GM23248 (cell line): ENCODE data around the gene VPS8. TPM values are rescaled to one million over a fixed set of nuclear protein-coding genes. Genes with fewer than 3 reads are reported as not detected.
A peak's percentile ranks its signal among the peaks of the same experiment; 100 is the strongest.

ENCODE experiments used
- DNase-seq: peaks from one replicate; pipeline ENCODE4 v3.0.0-alpha.2; 2015
- H2AFZ ChIP-seq: fragments of 200-600 bp; sonication (generic); 2 replicates; pipeline ENCODE4 v1.6.1; 2016; ENCODE audit warnings: antibody characterized with exemption
- H3F3A ChIP-seq: fragments of 200-600 bp; sonication (generic); 2 replicates; pipeline ENCODE4 v1.6.1; 2016; ENCODE audit warnings: mild to moderate bottlenecking, antibody characterized with exemption, mixed run types; ENCODE audit not compliant: insufficient read depth
- H3K27ac ChIP-seq: fragments of 200-600 bp; sonication (generic); 2 replicates; pipeline ENCODE4 v1.5.1; 2016; ENCODE audit warnings: mild to moderate bottlenecking
- H3K27me3 ChIP-seq: fragments of 200-600 bp; sonication (generic); replicated peaks from 2 replicates; pipeline ENCODE4 v1.6.1; 2016; ENCODE audit warnings: mild to moderate bottlenecking; ENCODE audit not compliant: insufficient read depth
- H3K36me3 ChIP-seq: fragments of 200-600 bp; sonication (generic); 2 replicates; pipeline ENCODE4 v1.6.1; 2016; ENCODE audit warnings: low read depth, mild to moderate bottlenecking
- H3K4me1 ChIP-seq: fragments of 200-600 bp; sonication (generic); 2 replicates; pipeline ENCODE4 v1.6.1; 2016; ENCODE audit warnings: mild to moderate bottlenecking; ENCODE audit not compliant: insufficient read depth
- H3K4me2 ChIP-seq: fragments of 200-600 bp; sonication (generic); one replicate; pipeline ENCODE4 v1.6.1; 2016; ENCODE audit warnings: mild to moderate bottlenecking; ENCODE audit not compliant: unreplicated experiment
- H3K4me3 ChIP-seq: fragments of 200-600 bp; sonication (generic); 2 replicates; pipeline ENCODE4 v1.5.1; 2016; ENCODE audit warnings: mild to moderate bottlenecking
- H3K79me2 ChIP-seq: fragments of 200-600 bp; sonication (generic); 2 replicates; pipeline ENCODE4 v1.6.1; 2016; ENCODE audit warnings: mild to moderate bottlenecking; ENCODE audit not compliant: insufficient read depth
- H3K9ac ChIP-seq: fragments of 200-600 bp; sonication (generic); 2 replicates; pipeline ENCODE4 v1.6.1; 2016; ENCODE audit warnings: mild to moderate bottlenecking
- H3K9me2 ChIP-seq: fragments of 200-600 bp; sonication (generic); 2 replicates; pipeline ENCODE4 v1.6.1; 2016; ENCODE audit warnings: mixed run types, mild to moderate bottlenecking, moderate library complexity; ENCODE audit not compliant: insufficient read depth
- H3K9me3 ChIP-seq: fragments of 200-600 bp; sonication (generic); one replicate; pipeline ENCODE4 v1.6.1; 2017; ENCODE audit warnings: low read depth
- H4K20me1 ChIP-seq: fragments of 200-600 bp; sonication (generic); 2 replicates; pipeline ENCODE4 v1.6.0; 2016; ENCODE audit not compliant: insufficient read depth
- EZH2 ChIP-seq: fragments of 200-600 bp; sonication (generic); IDR thresholded peaks from 2 replicates; pipeline ENCODE4 v1.6.1; 2018; ENCODE audit warnings: antibody characterized with exemption, mild to moderate bottlenecking; ENCODE audit not compliant: insufficient read depth, poor library complexity, severe bottlenecking
- EZH2phosphoT487 ChIP-seq: fragments of 200-600 bp; sonication (generic); IDR thresholded peaks from 2 replicates; pipeline ENCODE4 v1.6.1; 2018; ENCODE audit warnings: antibody characterized with exemption, moderate library complexity, mild to moderate bottlenecking, low read depth; ENCODE audit not compliant: insufficient read depth
- WGBS, 2 experiments: methylation state at CpG; one replicate each; pipeline ENCODE4 v1.1.6; 2015 to 2017; ENCODE audit warnings: low lambda C conversion rate in 2 of 2, low coverage in 1 of 2; ENCODE audit errors: missing lambda C conversion rate in 2 of 2; 5-methylcytosine and 5-hydroxymethylcytosine counted together
- in situ Hi-C: fragments of 300-500 bp; cut with MboI; formaldehyde crosslinking; loops from 2 replicates; pipeline ENCODE4 v1.15.0; 2020
- polyA plus RNA-seq: library from polyadenylated mRNA; unstranded; fragments of >200 nt; fragmentation: Nextera tagmentation; extraction: Ambion mirVana; gene quantifications from 2 replicates; pipeline ENCODE4 v1.2.1, GENCODE V29; 2016
- total RNA-seq: library from RNA; depleted of rRNA; stranded (reverse); fragments of >200 nt; shearing (Covaris generic); gene quantifications from 2 replicates; pipeline ENCODE4 v1.2.3, GENCODE V29; 2014

VPS8 gene
- total and polyA plus RNA-seq, 2 experiments from 2014 or later = 17.8 to 45.5 TPM

- Histone ChIP-seq H3K9me3 (no peaks in the 10 kb centered on the region), H3F3A (no peaks in the 10 kb centered on the region), H3K4me1 (no peaks in the 10 kb centered on the region), H3K27me3 (no peaks in the 10 kb centered on the region), H4K20me1 (no peaks in the 10 kb centered on the region), H3K9me2 (no peaks in the 10 kb centered on the region), H2AFZ (no peak overlapping the region), H3K4me3 (no peak overlapping the region), H3K79me2 (no peaks in the 10 kb centered on the region), H3K9ac (no peak overlapping the region), H3K4me2 (no peak overlapping the region), H3K36me3 (0 out of 2 replicates have a peak, but pooled peaks cover 6% of the 10 kb centered on the region), H3K27ac (no peak overlapping the region)
- DNase-seq = no peak
- in situ Hi-C loops = no loop called here
- TF ChIP-seq EZH2phosphoT487 = no peak
- TF ChIP-seq EZH2 = no peak
- 91 to 94% methylated on average over 6 of the region's 6 CpGs for WGBS, 2 experiments
Observed at GRCh38 chr3:184965639-184966430, 153.9 kb downstream of the VPS8 start.

DNA sequence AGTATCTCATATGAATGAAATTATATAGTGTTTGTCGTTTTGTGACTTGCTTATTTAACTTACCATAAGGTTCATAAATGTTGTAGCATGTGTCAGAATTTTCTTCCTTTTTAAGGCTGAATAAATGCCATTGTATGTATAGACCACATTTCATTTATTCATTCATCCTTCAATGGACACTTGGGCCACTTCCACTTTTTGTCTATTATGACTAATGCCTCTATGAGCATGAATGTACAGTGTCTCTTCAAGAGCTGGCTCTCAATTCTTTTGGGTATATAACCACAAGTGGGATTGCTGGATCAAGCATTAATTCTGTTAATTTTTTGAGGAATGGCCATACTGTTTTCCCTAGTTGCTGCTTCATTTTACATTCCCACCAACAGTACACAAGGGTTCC, 156.1 kb downstream of the VPS8 start:
- in situ Hi-C loops = no loop called here
- Histone ChIP-seq H3K27me3 (no peaks in the 10 kb centered on the region), H2AFZ (no peak overlapping the region), H3K9me2 (no peaks in the 10 kb centered on the region), H3K27ac (no peak overlapping the region), H3K4me2 (no peak overlapping the region), H3K4me1 (no peaks in the 10 kb centered on the region), H4K20me1 (no peaks in the 10 kb centered on the region), H3K79me2 (no peaks in the 10 kb centered on the region), H3K9ac (no peak overlapping the region), H3F3A (no peaks in the 10 kb centered on the region), H3K36me3 (peaks cover 12% of the 10 kb centered on the region; the same call in 1 of the 2 replicates), H3K9me3 (no peaks in the 10 kb centered on the region), H3K4me3 (no peak overlapping the region)
- WGBS, 2 experiments = 56 to 71% methylated on average over 1 of the region's 1 CpG
- no peak for TF ChIP-seq EZH2phosphoT487
- no peak for TF ChIP-seq EZH2
- DNase-seq = peak; percentile 4

GRCh38 chr3:184970186-184970585, 158.2 kb downstream of the VPS8 start:
- in situ Hi-C loops = no loop called here
- TF ChIP-seq EZH2phosphoT487 (no peak), EZH2 (no peak)
- Histone ChIP-seq H3K27ac (no peak overlapping the region), H3F3A (no peaks in the 10 kb centered on the region), H2AFZ (no peak overlapping the region), H3K4me1 (no peaks in the 10 kb centered on the region), H3K36me3 (peaks cover 13% of the 10 kb centered on the region; the same call in 1 of the 2 replicates), H3K9me2 (no peaks in the 10 kb centered on the region), H3K4me3 (no peak overlapping the region), H3K4me2 (no peak overlapping the region), H3K9me3 (no peaks in the 10 kb centered on the region), H3K79me2 (no peaks in the 10 kb centered on the region), H3K9ac (no peak overlapping the region), H3K27me3 (no peaks in the 10 kb centered on the region), H4K20me1 (no peaks in the 10 kb centered on the region)
- WGBS, 2 experiments = 97 to 98% methylated on average over 3 of the region's 3 CpGs
- no peak for DNase-seq

GRCh38 chr3:184977796-184978195, 165.8 kb downstream of the VPS8 start:
- H3F3A ChIP-seq = no peaks in the 10 kb centered on the region
- H3K9me2 ChIP-seq = no peaks in the 10 kb centered on the region
- in situ Hi-C loops = no loop called here
- H3K4me2 ChIP-seq = no peak overlapping the region
- H3K4me1 ChIP-seq = no peaks in the 10 kb centered on the region
- no peak overlapping the region for H3K27ac ChIP-seq
- H3K79me2 ChIP-seq = no peaks in the 10 kb centered on the region
- no peaks in the 10 kb centered on the region for H3K9me3 ChIP-seq
- WGBS, 2 experiments = 0 to 9% methylated on average over 1 of the region's 1 CpG
- H3K9ac ChIP-seq = no peak overlapping the region
- no peak overlapping the region for H2AFZ ChIP-seq
- no peaks in the 10 kb centered on the region for H3K27me3 ChIP-seq
- TF ChIP-seq EZH2phosphoT487 = no peak
- TF ChIP-seq EZH2 = no peak
- H4K20me1 ChIP-seq = 0 out of 2 replicates have a peak, but pooled peaks cover 4% of the 10 kb centered on the region
- H3K4me3 ChIP-seq = no peak overlapping the region
- peaks cover 9% of the 10 kb centered on the region; the same call in 1 of the 2 replicates for H3K36me3 ChIP-seq
- no peak for DNase-seq
